GM12891 (cell line): Measurements from ENCODE around the gene NUP210.

Experiments used
- POLR2A ChIP-seq: IDR thresholded peaks from 2 replicates; pipeline ENCODE4 v1.6.1; 2011; ENCODE audit warnings: low read depth, low read length, control low read depth
- POLR2AphosphoS5 ChIP-seq: IDR thresholded peaks from 2 replicates; pipeline ENCODE4 v1.6.1; 2011; ENCODE audit warnings: low read depth, low read length, control low read depth
- SPI1 ChIP-seq: IDR thresholded peaks from 2 replicates; pipeline ENCODE4 v1.6.1; 2011; ENCODE audit warnings: low read depth, low read length, control low read depth
- TAF1 ChIP-seq: IDR thresholded peaks from 2 replicates; pipeline ENCODE4 v1.6.1; 2011; ENCODE audit warnings: low read depth, low read length, control low read depth

DNA sequence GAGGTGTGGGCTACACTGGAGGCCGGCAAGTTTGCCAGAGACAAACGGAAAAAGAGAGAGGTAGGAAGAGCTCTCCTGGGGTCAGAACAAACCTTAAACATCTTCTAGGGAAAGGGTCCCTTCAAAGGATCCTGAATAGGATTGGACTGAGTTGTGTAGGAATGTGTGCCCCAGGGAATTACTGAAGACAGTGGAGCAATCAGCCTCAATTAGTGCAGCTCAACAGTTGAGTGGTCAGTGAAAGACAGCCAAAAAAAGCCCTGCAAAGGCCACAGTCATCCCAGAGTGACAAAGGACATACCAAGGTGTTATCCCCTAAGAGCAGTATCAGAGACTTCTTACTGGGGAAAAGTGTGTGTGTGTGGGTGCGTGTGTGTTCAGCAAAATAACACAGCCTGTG lies 70.3 kb downstream of the NUP210 start:
- TF ChIP-seq POLR2A (no peak), POLR2AphosphoS5 (no peak), TAF1 (no peak), SPI1 (no peak)
